Measurements from ENCODE around the gene ATP1A1.

GRCh38 chr1:116416854-116417513, 43.9 kb downstream of the ATP1A1 start:
- TF ChIP-seq, protein P1, sequence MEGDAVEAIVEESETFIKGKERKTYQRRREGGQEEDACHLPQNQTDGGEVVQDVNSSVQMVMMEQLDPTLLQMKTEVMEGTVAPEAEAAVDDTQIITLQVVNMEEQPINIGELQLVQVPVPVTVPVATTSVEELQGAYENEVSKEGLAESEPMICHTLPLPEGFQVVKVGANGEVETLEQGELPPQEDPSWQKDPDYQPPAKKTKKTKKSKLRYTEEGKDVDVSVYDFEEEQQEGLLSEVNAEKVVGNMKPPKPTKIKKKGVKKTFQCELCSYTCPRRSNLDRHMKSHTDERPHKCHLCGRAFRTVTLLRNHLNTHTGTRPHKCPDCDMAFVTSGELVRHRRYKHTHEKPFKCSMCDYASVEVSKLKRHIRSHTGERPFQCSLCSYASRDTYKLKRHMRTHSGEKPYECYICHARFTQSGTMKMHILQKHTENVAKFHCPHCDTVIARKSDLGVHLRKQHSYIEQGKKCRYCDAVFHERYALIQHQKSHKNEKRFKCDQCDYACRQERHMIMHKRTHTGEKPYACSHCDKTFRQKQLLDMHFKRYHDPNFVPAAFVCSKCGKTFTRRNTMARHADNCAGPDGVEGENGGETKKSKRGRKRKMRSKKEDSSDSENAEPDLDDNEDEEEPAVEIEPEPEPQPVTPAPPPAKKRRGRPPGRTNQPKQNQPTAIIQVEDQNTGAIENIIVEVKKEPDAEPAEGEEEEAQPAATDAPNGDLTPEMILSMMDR (IDR thresholded peaks at IDR 0.05), result no peak
- no peak for TF ChIP-seq POLR2A (IDR thresholded peaks at IDR 0.05)
